ENCODE data around the gene VEGFB. TPM values are rescaled to one million over a fixed set of nuclear protein-coding genes. Genes with fewer than 3 reads are reported as not detected.

VEGFB gene
- total and polyA plus RNA-seq, 2 of the 4 experiments (the other 2 are of a cell fraction) = 3.0 to 25.1 TPM

DNA sequence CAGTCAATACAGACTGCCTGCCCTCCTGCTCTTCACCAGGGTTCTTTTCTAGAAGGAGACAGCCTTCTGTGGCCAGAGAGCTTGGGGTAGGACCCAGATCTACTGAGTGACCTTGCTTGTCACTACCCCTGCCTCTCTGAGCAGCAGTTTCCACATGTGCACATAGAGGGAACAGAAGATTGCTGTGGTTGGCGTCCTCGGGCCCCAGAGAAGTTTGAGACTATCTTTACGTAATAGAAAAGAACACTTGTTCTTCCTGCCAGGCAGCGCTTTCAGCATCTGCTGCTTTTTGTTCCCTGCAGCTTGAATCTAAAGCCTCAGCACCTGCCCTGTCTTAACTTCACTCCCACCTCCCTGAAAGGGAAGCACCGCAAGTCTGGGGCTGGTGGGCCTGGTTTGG, 4.6 kb downstream of the VEGFB start:
- H3K27ac ChIP-seq (ENCODE audit: insufficient read depth, low read length) = no peak overlapping the region
- H4K91ac ChIP-seq (ENCODE audit: insufficient read depth, low read depth, low read length) = no peak overlapping the region
- no peak overlapping the region for H2BK120ac ChIP-seq (ENCODE audit: low read depth, low read length)
- no peak overlapping the region for H4K5ac ChIP-seq (ENCODE audit: low read depth, low read length)
- ATAC-seq (ENCODE audit: low read depth) (no peak), DNase-seq (no peak)
- H3K18ac ChIP-seq (ENCODE audit: low read depth, low read length) = no peak overlapping the region
- H3K36me3 ChIP-seq (ENCODE audit: control insufficient read depth, insufficient read depth, low read length) = peaks cover 28% of the 10 kb centered on the region
- WGBS, 2 experiments (ENCODE audit: extremely low coverage in 2 of 2, insufficient read length in 1 of 2) = 100% methylated on average over 2 of the region's 5 CpGs; no CpG with 5 or more reads in 1 of the 2 experiments
- H3K23ac ChIP-seq (ENCODE audit: low read depth, low read length) = no peak overlapping the region
- H2AFZ ChIP-seq (replicated peaks; ENCODE audit: low read length, poor library complexity) = no peak overlapping the region
- no TSS peak for BruUV-seq (replicated peaks)
- no peaks in the 10 kb centered on the region for H3K9me3 ChIP-seq (ENCODE audit: control insufficient read depth, insufficient read depth, low read length)
- ChIA-PET CTCF (no interaction called here), POLR2A (ENCODE audit: unreplicated experiment) (no interaction called here)
- H2BK5ac ChIP-seq (ENCODE audit: low read depth, low read length, poor library complexity, severe bottlenecking) = no peak overlapping the region
- no peak overlapping the region for H3K9ac ChIP-seq (ENCODE audit: low read depth, low read length)
- no peak overlapping the region for H3K4me3 ChIP-seq (ENCODE audit: insufficient read depth, low read depth, low read length)
- peaks cover 14% of the 10 kb centered on the region for H3K9me1 ChIP-seq (ENCODE audit: insufficient read depth, low read length)
- no peak overlapping the region for H2AK9ac ChIP-seq (replicated peaks; ENCODE audit: low read depth, low read length, poor library complexity)
- in situ Hi-C loops (cut with MboI; ENCODE audit: low sequenced_read_pairs) = no loop called here
- H3K56ac ChIP-seq (ENCODE audit: extremely low read depth, insufficient read depth, low read length) = no peak overlapping the region
- H3K14ac ChIP-seq (replicated peaks; ENCODE audit: low read depth, low read length) = no peak overlapping the region
- no peak overlapping the region for H3K4me2 ChIP-seq (ENCODE audit: low read depth, low read length)
- H3K27me3 ChIP-seq (ENCODE audit: control insufficient read depth, insufficient read depth, low read length) = no peaks in the 10 kb centered on the region
- H2AK5ac ChIP-seq (ENCODE audit: low read depth, low read length) = no peak overlapping the region
- H3K79me1 ChIP-seq (ENCODE audit: low read depth in 1 of 2, low read length in 2 of 2) = peaks cover 30 to 48% of the 10 kb centered on the region in 2 experiments; a peak in 3 of 4 replicates
- no peak for TF ChIP-seq RFX5 (IDR thresholded peaks at IDR 0.05; ENCODE audit: low read depth, low read length)
- H4K20me1 ChIP-seq (ENCODE audit: insufficient read depth, low read length) = peaks cover 10% of the 10 kb centered on the region
- intact Hi-C loops (cut with micrococcal nuclease) = no loop called here
- no peak overlapping the region for H3K4ac ChIP-seq (ENCODE audit: low read depth, low read length)
- dilution Hi-C loops (cut with HindIII; ENCODE audit: low sequenced_read_pairs, unreplicated experiment) = no loop called here
- H4K8ac ChIP-seq (ENCODE audit: low read depth in 2 of 2, low read length in 2 of 2) = no peak overlapping the region
- peaks cover 14% of the 10 kb centered on the region for H3K4me1 ChIP-seq (ENCODE audit: control insufficient read depth, insufficient read depth, low read length)
- H2BK20ac ChIP-seq (ENCODE audit: low read depth, low read length) = no peak overlapping the region
- no peak overlapping the region for H2BK15ac ChIP-seq (ENCODE audit: low read depth, low read length)
